Stimulated activated CD4-positive, alpha-beta T cell treated with anti-CD3 and anti-CD28 coated beads, Interleukin-12 subunit alpha, Interleukin-12 subunit beta, amount 100 ng/mL, for 24 hours (primary cell): ENCODE data around the gene KRT83.

Source experiments
- DNase-seq, 2 experiments: peaks; one replicate each; pipeline ENCODE4 v3.0.0-alpha.2; 2020; ENCODE audit warnings: low read depth in 2 of 2

Gene KRT83

DNA sequence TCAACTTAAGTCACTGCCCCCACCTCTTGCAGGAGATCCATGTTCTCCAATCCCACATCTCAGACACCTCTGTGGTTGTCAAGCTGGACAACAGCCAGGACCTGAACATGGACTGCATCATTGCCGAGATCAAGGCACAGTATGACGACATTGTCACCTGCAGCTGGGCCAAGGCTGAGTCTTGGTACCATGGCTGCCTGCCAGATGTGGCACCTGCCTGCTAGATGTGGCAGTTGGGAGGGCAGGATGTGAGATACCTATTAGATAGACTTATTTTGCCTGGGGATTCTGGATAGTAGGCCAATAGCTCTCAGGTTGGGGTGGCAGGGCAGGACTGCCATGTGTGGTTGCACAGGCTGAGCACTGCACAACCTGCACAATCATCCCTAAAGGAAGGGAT is 54.7 kb downstream of the KRT83 start:
- no peak for DNase-seq

DNA sequence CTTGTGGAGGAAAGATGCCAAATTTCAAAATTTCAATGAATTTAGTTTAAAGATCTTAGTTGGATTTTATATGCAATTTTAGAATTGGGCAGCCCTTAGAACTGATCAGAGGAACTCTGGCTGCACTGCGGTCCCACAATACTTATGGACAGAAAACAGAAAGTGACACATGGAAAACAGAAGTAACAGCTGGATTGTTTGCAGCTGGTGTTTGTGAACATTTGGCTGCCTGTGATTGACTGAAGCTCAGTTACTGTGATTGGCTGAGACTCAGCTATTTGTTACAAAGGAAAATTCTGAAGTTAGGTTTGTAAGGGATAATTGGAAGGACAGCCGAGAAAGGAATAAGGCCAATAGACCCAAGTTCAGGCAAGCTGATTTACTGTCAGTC is 56.8 kb downstream of the KRT83 start:
- DNase-seq, result no peak
